ENCODE measurements around the gene FAHD1. TPM values are rescaled to one million over a fixed set of nuclear protein-coding genes. Genes with fewer than 3 reads are reported as not detected.
"Not testable (repeated sequence)": the region's sequence is repeated elsewhere in the genome, so short reads cannot be mapped to it uniquely, and the experiment has no call there.

FAHD1 gene
- total RNA-seq, 4 donors from 2014 or later, result 28.2 to 57.1 (median 49.1) TPM

GRCh38 chr16:1794221-1794871, 32.7 kb upstream of the FAHD1 start:
- Histone ChIP-seq H3K9me3 (no peaks in the 10 kb centered on the region), H3K4me1 (no peaks in the 10 kb centered on the region), H3K36me3 (peaks cover 0 to 4% of the 10 kb centered on the region in 2 donors), H3K4me3 (no peak overlapping the region), H3K27me3 (no peaks in the 10 kb centered on the region), H3K27ac (no peak overlapping the region)
- DNase-seq (peak in 1 of 2 donors; percentile 10), ATAC-seq (no peak)
- no peak for TF ChIP-seq POLR2A (IDR thresholded peaks at IDR 0.05)
- no peak for TF ChIP-seq CTCF (IDR thresholded peaks at IDR 0.05 in 4 of 5, conservative IDR thresholded peaks at IDR 0.05 in 1 of 5)
- intact Hi-C loops (cut with DNase I; ENCODE audit: low total_unique reads), result no loop called here
- in situ Hi-C loops (cut with MboI; ENCODE audit: low sequenced_read_pairs in 4 of 4), result no loop called here

DNA sequence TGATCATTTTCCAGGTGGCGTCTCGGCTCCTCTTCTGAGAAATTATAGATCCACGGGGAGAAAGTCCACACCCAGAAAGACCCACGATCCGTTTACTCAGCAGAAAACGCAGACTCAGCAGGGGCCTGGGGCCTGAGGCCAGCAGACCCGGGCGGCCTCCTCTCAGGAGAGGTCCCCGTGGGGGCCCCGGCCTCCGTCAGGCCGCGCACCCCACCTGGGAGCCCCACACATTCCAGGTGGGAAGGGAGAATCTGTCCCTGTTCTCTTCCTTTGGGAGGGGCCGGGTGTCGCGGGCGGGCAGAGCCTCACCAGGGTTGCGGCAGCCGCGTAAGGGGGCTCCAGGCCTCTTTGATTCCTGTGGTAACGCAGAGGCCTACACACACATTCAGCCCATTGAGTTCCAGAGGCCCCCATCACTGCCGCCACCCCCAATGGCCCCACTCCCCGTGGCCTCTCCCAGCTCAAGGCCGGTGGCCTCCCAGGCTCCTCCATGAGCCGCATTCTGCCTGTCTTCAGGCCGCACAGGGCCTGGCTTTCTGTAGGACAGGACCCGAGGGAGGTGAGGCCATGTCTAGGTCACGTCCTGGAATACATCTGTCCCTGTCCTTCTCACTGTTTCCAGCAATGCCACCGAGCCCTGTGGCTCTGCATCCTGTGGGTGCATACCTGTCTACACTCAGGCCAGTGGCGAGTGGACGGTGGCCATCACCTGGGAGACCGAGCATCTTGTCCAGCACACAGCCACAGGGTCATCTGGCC, 31.9 kb upstream of the FAHD1 start:
- in situ Hi-C loops (cut with MboI; ENCODE audit: low sequenced_read_pairs in 4 of 4) (no loop called here), intact Hi-C loops (cut with DNase I; ENCODE audit: low total_unique reads) (no loop called here)
- peak in 1 of 2 donors; percentile 9 for DNase-seq
- peaks cover 0 to 4% of the 10 kb centered on the region in 2 donors for H3K36me3 ChIP-seq
- H3K27me3 ChIP-seq, result no peaks in the 10 kb centered on the region
- no peak for ATAC-seq
- TF ChIP-seq CTCF (IDR thresholded peaks at IDR 0.05 in 4 of 5, conservative IDR thresholded peaks at IDR 0.05 in 1 of 5) (no peak), POLR2A (IDR thresholded peaks at IDR 0.05) (no peak)
- H3K4me3 ChIP-seq, result no peak overlapping the region
- H3K4me1 ChIP-seq, result no peaks in the 10 kb centered on the region
- no peak overlapping the region for H3K27ac ChIP-seq
- no peaks in the 10 kb centered on the region for H3K9me3 ChIP-seq

DNA sequence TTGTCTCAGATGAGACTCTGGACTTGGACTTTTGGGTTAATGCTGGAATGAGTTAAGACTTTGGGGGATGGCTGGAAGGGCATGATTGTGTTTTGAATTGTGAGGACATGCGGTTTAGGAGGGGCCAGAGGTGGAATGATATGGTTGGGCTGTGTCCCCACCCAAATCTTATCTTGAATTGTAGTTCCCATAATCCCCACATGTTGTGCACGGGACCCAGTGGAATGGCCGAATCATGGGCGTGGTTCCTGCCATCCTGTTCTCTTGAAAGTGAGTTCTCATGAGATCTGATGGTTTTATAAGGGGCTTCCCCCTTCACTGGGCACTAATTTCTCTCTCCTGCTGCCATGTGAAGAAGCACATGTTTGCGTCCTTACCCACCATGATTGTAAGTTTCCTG, 27.7 kb upstream of the FAHD1 start:
- H3K36me3 ChIP-seq; H3K9me3 ChIP-seq; ATAC-seq; H3K4me3 ChIP-seq; H3K27ac ChIP-seq; H3K27me3 ChIP-seq; in situ Hi-C loops (cut with MboI; ENCODE audit: low sequenced_read_pairs in 4 of 4); intact Hi-C loops (cut with DNase I; ENCODE audit: low total_unique reads); H3K4me1 ChIP-seq; DNase-seq: not testable (repeated sequence)

- TF ChIP-seq CTCF (IDR thresholded peaks at IDR 0.05 in 4 of 5, conservative IDR thresholded peaks at IDR 0.05 in 1 of 5), result no peak
- no peak for TF ChIP-seq POLR2A (IDR thresholded peaks at IDR 0.05)
- in situ Hi-C loops (cut with MboI; ENCODE audit: low sequenced_read_pairs in 4 of 4) (no loop called here), intact Hi-C loops (cut with DNase I; ENCODE audit: low total_unique reads) (no loop called here)
- no peaks in the 10 kb centered on the region for H3K9me3 ChIP-seq
- peaks cover 0 to 3% of the 10 kb centered on the region in 2 donors for H3K36me3 ChIP-seq
- DNase-seq, result no peak
- no peaks in the 10 kb centered on the region for H3K27me3 ChIP-seq
- H3K4me3 ChIP-seq, result no peak overlapping the region
- ATAC-seq, result peak in 1 of 2 donors; percentile 21
- H3K27ac ChIP-seq, result no peak overlapping the region
- H3K4me1 ChIP-seq, result no peaks in the 10 kb centered on the region
These were observed 26.3 kb upstream of the FAHD1 start for GRCh38 chr16:1800701-1801100.

GRCh38 chr16:1807626-1808025, 19.4 kb upstream of the FAHD1 start:
- in situ Hi-C loops (cut with MboI; ENCODE audit: low sequenced_read_pairs in 4 of 4) (no loop called here), intact Hi-C loops (cut with DNase I; ENCODE audit: low total_unique reads) (no loop called here)
- Histone ChIP-seq H3K4me3 (no peak overlapping the region), H3K27me3 (no peaks in the 10 kb centered on the region), H3K27ac (no peak overlapping the region), H3K4me1 (no peaks in the 10 kb centered on the region), H3K36me3 (peaks cover 0 to 26% of the 10 kb centered on the region in 2 donors), H3K9me3 (no peaks in the 10 kb centered on the region)
- TF ChIP-seq CTCF (IDR thresholded peaks at IDR 0.05 in 4 of 5, conservative IDR thresholded peaks at IDR 0.05 in 1 of 5), result no peak
- no peak for TF ChIP-seq POLR2A (IDR thresholded peaks at IDR 0.05)
- no peak for ATAC-seq
- no peak for DNase-seq
